HCT116 (cell line): ENCODE results near the gene KCNH5.

Experiments used
- CEBPB ChIP-seq: IDR thresholded peaks from 2 replicates; pipeline ENCODE4 v1.6.1; 2012; ENCODE audit warnings: low read depth
- POLR2A ChIP-seq: IDR thresholded peaks from 2 replicates; pipeline ENCODE4 v1.7.0; 2011; ENCODE audit warnings: borderline replicate concordance; ENCODE audit not compliant: insufficient read depth, insufficient read length; ENCODE audit errors: extremely low read depth
- TF ChIP-seq, protein P1 (sequence below), 3 experiments: fragments of 200-600 bp in 1 of 3; sonication (generic) in 1 of 3; IDR thresholded peaks in 2 of 3; conservative IDR thresholded peaks in 1 of 3; 2 replicates each; pipeline ENCODE4 v1.5.1; 2012 to 2017; ENCODE audit warnings: low read depth in 2 of 3, low read length in 2 of 3, antibody characterized with exemption in 1 of 3, borderline replicate concordance in 1 of 3, control low read depth in 1 of 3, mild to moderate bottlenecking in 1 of 3, mixed read lengths in 1 of 3, mixed run types in 1 of 3, moderate library complexity in 1 of 3; ENCODE audit not compliant: insufficient read depth in 1 of 3
- TF ChIP-seq, protein P2 (sequence below): IDR thresholded peaks from 2 replicates; pipeline ENCODE4 v1.6.1; 2012; ENCODE audit warnings: low read depth

DNA sequence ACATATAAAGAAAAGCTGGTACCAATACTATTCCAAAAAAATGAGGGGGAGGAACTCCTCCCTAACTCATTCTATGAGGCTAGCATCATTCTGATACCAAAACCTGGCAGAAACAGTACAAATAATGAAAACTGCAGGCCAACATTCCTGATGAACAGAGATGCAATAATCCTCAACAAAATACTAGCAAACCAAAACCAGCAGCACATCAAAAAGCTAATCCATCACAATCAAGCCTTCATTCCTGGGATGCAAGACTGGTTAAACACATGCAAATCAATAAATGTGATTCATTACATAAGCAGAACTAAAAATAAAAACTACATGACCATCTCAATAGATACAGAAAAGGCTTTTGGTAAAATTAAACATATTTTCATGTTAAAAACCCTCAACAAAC lies 281.3 kb downstream of the KCNH5 start:
- TF ChIP-seq, protein P1, sequence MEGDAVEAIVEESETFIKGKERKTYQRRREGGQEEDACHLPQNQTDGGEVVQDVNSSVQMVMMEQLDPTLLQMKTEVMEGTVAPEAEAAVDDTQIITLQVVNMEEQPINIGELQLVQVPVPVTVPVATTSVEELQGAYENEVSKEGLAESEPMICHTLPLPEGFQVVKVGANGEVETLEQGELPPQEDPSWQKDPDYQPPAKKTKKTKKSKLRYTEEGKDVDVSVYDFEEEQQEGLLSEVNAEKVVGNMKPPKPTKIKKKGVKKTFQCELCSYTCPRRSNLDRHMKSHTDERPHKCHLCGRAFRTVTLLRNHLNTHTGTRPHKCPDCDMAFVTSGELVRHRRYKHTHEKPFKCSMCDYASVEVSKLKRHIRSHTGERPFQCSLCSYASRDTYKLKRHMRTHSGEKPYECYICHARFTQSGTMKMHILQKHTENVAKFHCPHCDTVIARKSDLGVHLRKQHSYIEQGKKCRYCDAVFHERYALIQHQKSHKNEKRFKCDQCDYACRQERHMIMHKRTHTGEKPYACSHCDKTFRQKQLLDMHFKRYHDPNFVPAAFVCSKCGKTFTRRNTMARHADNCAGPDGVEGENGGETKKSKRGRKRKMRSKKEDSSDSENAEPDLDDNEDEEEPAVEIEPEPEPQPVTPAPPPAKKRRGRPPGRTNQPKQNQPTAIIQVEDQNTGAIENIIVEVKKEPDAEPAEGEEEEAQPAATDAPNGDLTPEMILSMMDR (IDR thresholded peaks at IDR 0.05 in 2 of 3, conservative IDR thresholded peaks at IDR 0.05 in 1 of 3; ENCODE audit: borderline replicate concordance in 1 of 3, insufficient read depth in 1 of 3, low read depth in 2 of 3, low read length in 2 of 3), result no peak
- TF ChIP-seq, protein P2, sequence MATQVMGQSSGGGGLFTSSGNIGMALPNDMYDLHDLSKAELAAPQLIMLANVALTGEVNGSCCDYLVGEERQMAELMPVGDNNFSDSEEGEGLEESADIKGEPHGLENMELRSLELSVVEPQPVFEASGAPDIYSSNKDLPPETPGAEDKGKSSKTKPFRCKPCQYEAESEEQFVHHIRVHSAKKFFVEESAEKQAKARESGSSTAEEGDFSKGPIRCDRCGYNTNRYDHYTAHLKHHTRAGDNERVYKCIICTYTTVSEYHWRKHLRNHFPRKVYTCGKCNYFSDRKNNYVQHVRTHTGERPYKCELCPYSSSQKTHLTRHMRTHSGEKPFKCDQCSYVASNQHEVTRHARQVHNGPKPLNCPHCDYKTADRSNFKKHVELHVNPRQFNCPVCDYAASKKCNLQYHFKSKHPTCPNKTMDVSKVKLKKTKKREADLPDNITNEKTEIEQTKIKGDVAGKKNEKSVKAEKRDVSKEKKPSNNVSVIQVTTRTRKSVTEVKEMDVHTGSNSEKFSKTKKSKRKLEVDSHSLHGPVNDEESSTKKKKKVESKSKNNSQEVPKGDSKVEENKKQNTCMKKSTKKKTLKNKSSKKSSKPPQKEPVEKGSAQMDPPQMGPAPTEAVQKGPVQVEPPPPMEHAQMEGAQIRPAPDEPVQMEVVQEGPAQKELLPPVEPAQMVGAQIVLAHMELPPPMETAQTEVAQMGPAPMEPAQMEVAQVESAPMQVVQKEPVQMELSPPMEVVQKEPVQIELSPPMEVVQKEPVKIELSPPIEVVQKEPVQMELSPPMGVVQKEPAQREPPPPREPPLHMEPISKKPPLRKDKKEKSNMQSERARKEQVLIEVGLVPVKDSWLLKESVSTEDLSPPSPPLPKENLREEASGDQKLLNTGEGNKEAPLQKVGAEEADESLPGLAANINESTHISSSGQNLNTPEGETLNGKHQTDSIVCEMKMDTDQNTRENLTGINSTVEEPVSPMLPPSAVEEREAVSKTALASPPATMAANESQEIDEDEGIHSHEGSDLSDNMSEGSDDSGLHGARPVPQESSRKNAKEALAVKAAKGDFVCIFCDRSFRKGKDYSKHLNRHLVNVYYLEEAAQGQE, result no peak
- TF ChIP-seq CEBPB, result no peak
- TF ChIP-seq POLR2A, result no peak
